Measurements from ENCODE around the gene F2RL3.

Gene F2RL3

DNA sequence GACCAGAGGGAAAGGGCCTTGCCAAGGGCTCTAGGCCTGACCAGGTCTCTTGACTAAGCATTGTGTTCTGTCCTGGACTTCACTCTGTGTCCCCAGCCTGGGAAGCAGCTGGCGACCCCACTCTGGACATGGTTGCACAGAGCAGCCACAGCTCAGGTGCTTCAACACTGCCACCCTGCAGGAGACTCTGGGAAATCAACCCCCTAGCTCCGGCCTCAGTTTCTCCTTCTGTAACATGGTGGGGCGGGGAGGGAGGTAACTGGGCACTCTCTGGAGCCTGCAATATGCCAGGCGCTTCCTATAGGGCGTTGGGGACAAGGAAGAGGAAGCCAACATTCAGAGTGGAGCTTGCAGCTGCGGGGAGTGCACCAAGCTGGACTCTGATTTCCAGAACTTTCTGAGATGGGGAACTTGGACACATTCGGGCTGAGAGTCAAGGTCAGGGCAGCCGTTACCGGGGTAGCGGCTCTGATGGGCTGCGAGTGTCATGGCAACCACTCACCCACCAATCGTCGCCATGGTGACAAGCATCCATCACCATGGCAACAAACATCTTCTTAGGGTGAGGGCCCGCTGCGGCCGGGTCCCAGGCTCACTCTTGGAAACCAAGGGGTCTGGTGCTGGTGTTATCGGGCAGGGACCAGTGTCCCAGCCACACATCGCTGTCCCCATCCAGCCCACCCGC, 12.8 kb downstream of the F2RL3 start:
- H3K27ac ChIP-seq, result no peak overlapping the region
- TF ChIP-seq ZFX (IDR thresholded peaks at IDR 0.05; ENCODE audit: borderline replicate concordance), result no peak
- TF ChIP-seq, protein P1, sequence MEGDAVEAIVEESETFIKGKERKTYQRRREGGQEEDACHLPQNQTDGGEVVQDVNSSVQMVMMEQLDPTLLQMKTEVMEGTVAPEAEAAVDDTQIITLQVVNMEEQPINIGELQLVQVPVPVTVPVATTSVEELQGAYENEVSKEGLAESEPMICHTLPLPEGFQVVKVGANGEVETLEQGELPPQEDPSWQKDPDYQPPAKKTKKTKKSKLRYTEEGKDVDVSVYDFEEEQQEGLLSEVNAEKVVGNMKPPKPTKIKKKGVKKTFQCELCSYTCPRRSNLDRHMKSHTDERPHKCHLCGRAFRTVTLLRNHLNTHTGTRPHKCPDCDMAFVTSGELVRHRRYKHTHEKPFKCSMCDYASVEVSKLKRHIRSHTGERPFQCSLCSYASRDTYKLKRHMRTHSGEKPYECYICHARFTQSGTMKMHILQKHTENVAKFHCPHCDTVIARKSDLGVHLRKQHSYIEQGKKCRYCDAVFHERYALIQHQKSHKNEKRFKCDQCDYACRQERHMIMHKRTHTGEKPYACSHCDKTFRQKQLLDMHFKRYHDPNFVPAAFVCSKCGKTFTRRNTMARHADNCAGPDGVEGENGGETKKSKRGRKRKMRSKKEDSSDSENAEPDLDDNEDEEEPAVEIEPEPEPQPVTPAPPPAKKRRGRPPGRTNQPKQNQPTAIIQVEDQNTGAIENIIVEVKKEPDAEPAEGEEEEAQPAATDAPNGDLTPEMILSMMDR (IDR thresholded peaks at IDR 0.05), result no peak

GRCh38 chr19:16902545-16902944, 13.7 kb downstream of the F2RL3 start:
- TF ChIP-seq, protein P1 (IDR thresholded peaks at IDR 0.05), result no peak
- no peak for TF ChIP-seq ZFX (IDR thresholded peaks at IDR 0.05; ENCODE audit: borderline replicate concordance)

DNA sequence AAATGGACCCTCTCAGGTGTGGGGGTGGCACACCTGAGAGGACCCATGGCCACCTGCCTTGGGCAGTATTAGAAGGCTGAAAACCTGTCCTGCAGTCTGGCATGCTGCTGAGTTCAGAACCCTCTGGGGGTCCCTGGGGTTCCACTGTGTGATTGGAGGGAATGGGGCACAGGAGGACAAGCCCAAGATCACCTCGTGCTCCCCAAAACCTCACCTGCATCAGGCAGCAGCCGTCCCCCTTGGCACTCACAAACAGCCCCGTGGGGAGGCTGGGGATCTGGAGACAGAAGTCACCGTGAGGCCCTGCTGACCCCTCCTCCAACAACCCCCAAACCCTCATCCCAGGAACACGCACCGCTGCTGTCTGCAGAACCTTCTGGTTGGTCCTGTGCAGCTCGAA, 14.5 kb downstream of the F2RL3 start:
- TF ChIP-seq, protein P1 (IDR thresholded peaks at IDR 0.05), result no peak
- TF ChIP-seq ZFX (IDR thresholded peaks at IDR 0.05; ENCODE audit: borderline replicate concordance), result no peak
- no peak overlapping the region for H3K27ac ChIP-seq

More at GRCh38 chr19:16902545-16902944, 13.7 kb downstream of the F2RL3 start:
- H3K27ac ChIP-seq, result no peak overlapping the region

DNA sequence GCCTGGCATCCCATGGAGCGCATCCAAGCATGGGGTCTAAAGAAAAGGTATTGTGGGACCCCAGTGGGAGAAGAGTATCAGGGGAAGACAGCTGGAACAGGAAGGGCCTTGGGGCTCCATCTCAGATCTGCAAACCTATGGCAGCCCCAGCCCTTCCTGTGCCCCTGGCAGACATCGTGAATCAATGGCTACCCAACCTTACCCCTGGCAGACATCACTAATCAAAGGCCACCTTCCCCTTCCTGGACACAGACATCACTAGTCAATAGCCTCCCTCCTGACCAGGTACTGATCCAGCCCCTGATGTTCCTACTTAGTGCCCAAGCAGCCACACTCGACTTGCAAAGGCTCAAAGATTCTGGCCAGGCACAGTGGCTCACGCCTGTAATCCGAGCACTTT, 15.8 kb downstream of the F2RL3 start:
- no peak overlapping the region for H3K27ac ChIP-seq
- TF ChIP-seq, protein P1 (IDR thresholded peaks at IDR 0.05), result no peak
- no peak for TF ChIP-seq ZFX (IDR thresholded peaks at IDR 0.05; ENCODE audit: borderline replicate concordance)

- H3K27ac ChIP-seq, result no peak overlapping the region
- no peak for TF ChIP-seq ZFX (IDR thresholded peaks at IDR 0.05; ENCODE audit: borderline replicate concordance)
- TF ChIP-seq, protein P1 (IDR thresholded peaks at IDR 0.05), result no peak
Observed at GRCh38 chr19:16908759-16909158, 20.0 kb downstream of the F2RL3 start.

GRCh38 chr19:16911046-16911445, 22.2 kb downstream of the F2RL3 start:
- TF ChIP-seq, protein P1 (IDR thresholded peaks at IDR 0.05), result no peak
- no peak for TF ChIP-seq ZFX (IDR thresholded peaks at IDR 0.05; ENCODE audit: borderline replicate concordance)
- H3K27ac ChIP-seq, result no peak overlapping the region

DNA sequence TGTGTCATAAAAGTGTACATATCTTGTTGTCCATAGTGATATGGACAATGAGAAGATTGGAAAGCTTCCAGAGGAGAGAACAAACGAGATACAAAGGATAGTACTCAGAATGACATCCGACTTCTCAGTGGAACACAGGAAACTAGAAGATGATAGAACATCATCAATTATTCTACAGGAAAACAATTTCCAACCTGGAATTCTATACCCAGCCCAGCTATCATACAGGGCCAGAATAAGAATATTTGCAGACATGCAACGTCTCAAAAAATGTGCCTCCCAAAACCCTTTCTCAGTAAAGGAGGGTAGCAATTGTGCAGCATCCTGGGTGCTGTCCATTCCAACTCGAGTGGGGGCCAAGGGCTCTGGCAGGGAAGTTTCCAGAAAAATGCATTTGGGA, 24.0 kb downstream of the F2RL3 start:
- TF ChIP-seq, protein P1 (IDR thresholded peaks at IDR 0.05), result no peak
- TF ChIP-seq ZFX (IDR thresholded peaks at IDR 0.05; ENCODE audit: borderline replicate concordance), result no peak
- H3K27ac ChIP-seq, result no peak overlapping the region

Data from 22Rv1 (cell line).